HuH-7 (cell line): ENCODE results near the gene MMEL1.

Experiments
- DNase-seq: peaks from one replicate; pipeline ENCODE4 v3.0.0; 2011; ENCODE audit warnings: low spot score

Gene MMEL1

GRCh38 chr1:2642560-2643413 is 10.0 kb upstream of the MMEL1 start:
- DNase-seq = peak; percentile 100

- DNase-seq = no peak
Observed at GRCh38 chr1:2642131-2642559, 9.3 kb upstream of the MMEL1 start.

- DNase-seq = no peak
Observed at GRCh38 chr1:2641381-2642130, 8.7 kb upstream of the MMEL1 start.

GRCh38 chr1:2640626-2641025 is 7.8 kb upstream of the MMEL1 start:
- no peak for DNase-seq

DNA sequence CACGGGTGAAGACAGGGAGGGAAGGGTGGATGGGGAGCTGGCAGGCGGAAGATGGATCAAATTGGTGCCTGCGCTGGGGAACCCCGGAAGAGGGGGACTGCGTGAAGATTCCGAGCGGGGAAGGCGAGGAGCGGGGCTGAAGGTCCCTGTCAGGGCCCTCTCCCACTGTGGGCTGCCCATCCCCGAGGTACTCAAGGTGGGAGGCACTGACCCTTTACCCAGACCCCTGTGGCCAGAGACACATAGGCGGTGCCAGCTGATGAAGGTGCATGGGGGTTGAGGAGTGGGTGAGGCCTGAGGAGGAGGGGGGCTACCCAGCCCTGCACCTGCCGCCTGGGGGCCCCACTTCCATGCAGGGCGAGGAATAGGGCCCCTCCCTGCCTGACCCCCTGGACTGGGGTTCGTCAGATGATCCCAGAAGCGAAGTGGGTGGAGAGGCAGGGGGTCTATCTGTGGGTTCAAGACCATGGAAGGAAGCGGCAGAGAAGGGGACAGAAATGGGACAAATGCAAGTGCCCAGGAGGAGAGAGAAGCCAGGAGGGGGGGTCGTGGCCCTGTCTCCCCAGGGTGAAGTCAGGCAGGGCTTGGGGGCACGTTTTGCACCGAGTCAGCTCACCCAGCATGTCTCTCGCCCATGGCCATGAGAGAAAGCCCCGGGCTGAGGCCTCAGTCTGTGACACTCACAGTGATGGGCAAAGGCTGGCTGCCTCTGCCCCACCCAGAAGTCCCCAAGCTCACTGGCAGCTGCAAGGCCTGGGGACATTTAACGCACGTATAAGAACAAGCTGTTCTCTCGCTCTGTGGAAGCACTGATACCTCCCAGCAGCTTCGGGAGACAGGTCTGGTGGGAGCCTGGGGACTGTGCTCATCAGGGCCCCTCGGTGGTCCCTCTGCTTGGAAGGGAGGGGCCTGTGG is 7.0 kb upstream of the MMEL1 start:
- DNase-seq = no peak

GRCh38 chr1:2639203-2639602 is 6.4 kb upstream of the MMEL1 start:
- DNase-seq = no peak

DNA sequence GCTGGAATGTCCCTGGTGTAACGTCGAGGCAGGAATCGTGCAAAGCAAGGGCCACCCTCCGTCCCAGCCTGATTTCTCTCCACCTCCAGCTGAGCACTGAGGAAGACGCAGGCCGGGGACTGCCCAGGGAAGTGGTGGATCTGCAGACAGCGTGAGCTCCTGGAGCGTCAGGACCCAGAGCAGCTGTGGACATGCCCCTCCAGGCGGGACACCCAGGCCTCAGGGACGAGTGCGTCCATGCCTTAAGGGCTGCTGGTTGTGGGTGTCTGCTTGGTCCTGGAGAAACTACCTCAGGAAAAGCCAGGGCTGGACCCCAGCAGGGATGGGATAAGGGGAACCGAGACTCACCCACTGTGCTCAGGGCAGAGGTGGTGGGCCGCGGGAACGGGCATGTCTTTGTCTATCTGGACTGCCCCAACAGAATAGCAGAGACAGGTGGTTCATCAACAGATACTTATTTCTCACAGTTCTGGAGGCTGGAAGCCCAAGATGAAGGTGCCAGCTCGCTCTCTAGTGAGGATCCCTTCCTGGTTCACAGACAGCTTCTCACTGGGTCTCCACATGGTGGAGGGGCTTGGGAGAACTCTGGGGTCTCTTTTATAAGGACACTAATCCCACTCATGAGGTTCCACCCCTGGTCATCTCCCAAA is 5.8 kb upstream of the MMEL1 start:
- no peak for DNase-seq

- no peak for DNase-seq
Observed at GRCh38 chr1:2637442-2638145, 4.8 kb upstream of the MMEL1 start.

DNA sequence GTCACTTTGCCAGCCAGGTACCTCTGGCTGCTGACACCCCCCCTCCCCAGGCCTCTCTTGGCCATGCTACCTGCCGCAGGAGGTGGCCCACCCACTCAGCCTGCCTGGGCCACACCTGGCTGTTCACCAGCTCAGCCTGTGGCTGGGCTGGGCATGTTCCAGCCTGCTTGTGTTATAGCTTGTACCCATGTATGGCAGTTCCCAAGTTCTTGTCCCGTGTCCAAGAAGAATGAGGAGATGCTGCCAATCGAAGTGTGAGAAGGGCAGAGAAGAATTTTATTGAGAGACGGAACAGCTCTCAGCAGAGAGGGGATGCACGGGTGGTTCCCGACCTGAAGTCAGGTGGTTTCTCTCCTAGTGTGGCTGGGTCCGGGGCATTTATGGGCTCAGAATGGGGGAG is 3.9 kb upstream of the MMEL1 start:
- DNase-seq = no peak

DNA sequence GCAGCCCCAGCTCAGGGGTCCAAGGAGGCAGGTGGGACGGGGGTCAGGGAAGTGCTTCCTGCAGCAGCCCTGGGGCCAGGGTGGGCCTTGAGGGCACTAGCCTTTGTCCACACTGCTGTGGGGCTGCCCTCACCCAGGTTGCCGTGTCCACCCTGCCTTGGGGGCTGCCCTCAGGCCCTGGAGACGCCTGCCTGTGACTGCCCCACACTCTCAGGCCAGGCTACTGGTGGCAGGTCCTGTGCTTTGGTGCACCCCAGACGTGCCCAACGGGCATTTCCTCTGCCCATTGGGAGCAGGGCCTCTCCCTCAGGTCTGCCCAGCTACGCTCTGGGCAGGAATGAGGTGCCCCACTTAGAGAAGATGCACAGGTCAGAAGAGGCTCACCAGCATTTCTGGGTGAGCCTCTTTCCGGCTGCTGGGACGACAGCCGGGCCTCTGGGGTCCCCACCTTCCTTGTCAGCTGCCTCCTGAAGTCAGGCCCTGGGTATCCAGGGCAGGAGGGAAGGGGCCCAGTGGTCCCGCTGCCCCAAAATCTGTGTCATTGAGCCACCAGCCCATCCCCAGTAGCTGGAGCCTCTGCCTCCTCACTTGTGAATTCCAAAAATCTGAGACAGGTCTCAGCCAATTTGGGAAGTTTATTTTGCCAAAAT is 2.7 kb upstream of the MMEL1 start:
- no peak for DNase-seq

DNA sequence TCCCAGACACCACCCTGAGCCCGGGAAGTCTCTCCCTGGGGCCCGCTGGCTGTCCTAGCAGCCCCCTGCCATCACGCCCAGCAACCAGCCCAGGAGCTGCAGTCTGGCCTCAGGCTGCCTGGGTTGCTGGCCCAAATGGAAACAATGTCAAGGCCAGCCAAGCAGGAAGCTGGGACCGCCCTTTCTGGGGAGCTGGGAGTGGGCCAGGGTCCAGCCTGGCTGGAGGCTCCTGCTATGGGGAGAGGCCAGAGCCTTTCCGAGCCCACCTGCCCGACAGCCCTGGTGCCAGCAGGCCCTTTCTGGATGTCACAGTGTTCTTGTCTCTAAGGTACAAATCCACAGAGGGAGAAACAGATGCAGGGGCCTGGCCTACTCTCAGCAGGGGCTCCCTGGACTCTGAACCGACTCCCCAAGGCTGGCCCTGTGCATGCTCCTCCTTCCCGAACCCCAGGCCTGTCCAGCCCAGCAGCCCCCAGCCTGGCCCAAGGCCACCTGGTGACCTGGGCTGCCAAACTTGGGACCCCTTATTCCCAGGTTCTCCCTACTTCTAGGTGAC is 1.2 kb upstream of the MMEL1 start:
- DNase-seq = no peak

- no peak for DNase-seq
Observed at GRCh38 chr1:2633366-2633935, 635 bp upstream of the MMEL1 start.

- DNase-seq = no peak
Observed at GRCh38 chr1:2632051-2632430, 775 bp downstream of the MMEL1 start.

GRCh38 chr1:2631136-2632050 is 1.4 kb downstream of the MMEL1 start:
- peak; percentile 57 for DNase-seq

DNA sequence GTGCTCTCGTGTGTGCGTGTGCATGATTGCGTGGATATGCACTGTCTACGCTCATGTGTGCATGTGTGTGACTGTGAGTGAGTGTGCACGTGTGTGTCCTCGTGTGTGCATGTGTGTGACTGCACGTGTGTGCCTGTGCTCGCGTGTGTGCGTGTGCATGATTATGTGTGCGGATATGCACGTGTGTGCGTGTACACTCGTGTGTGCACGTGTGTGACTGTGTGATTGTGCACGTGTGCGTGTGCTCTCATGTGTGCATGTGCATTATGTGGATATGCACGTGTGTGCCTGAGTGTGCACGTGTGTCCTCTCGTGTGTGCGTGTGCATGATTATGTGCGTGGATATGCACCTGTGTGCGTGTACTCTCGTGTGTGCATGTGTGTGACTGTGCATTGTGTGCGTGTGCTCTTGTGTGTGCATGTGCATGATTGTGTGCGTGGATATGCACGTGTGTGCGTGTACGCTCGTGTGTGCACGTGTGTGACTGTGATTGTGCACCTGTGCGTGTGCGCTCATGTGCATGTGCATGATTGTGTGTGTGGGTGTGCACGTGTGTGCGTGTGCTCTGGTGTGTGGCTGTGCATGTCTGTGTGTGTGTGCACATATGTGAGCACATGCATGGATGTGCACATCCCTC is 2.2 kb downstream of the MMEL1 start:
- no peak for DNase-seq

- DNase-seq = no peak
Observed at GRCh38 chr1:2629627-2630497, 3.0 kb downstream of the MMEL1 start.

DNA sequence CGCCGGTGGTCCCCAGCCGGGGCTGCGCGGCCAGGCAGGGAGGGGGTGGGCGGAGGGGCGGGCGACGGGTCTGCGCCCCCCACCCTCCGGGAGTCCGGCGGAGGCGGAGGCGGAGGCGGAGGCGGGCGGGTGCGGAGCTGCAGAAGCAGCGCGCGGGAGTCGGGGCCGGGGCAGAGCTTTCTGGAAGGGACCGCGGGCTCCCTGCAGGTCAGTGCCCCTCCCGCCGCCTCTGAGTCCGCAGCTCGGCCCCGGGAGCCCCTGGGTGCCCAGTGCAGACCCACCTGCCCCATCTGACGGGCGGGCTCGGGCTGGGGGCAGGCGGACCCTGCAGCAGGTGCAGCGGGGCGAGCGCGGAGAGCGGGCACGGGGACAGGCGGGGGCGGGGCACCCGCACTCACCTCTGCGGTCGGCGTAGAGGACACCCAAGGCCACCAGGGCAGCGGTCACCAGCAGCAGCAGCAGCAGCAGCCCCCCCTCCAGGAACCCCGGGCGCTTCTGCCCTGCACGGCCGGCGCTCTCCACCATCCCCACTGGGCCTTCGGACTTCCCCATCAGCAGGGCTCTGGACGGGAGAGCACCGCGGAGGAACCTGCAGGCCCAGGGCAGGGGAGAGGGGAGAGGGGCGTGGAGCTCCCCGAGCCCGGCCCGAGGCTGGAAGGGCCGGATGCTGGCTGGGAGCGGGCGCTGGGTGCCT is 3.7 kb downstream of the MMEL1 start:
- no peak for DNase-seq
